WTC11 (cell line): ENCODE measurements around the gene TM9SF3. TPM values are rescaled to one million over a fixed set of nuclear protein-coding genes. Genes with fewer than 3 reads are reported as not detected.

Experiments used
- ATAC-seq: fragments of 200-7000 bp; cut with Tn5 transposase; 2 replicates; pipeline ENCODE4 v1.10.0; 2021; ENCODE audit warnings: mild to moderate bottlenecking, moderate library complexity
- CTCF ChIA-PET: fragments of 300-600 bp; sonication (Branson Sonifier 250); formaldehyde crosslinking; loops from one replicate; lab custom pipeline; 2021; ENCODE audit warnings: antibody characterized with exemption; lab: Charles Lee
- POLR2A ChIA-PET: fragments of 350-600 bp; sonication (Branson Sonifier 250); formaldehyde crosslinking; loops from one replicate; lab custom pipeline; 2021; ENCODE audit warnings: antibody characterized with exemption; lab: Charles Lee
- DNase-seq: peaks from one replicate; pipeline ENCODE4 v3.0.0; 2021; ENCODE audit warnings: low spot score
- H3K27ac Mint-ChIP-seq: 2 replicates; pipeline ENCODE4 v1.8.0; 2021; ENCODE audit warnings: mixed read lengths
- H3K27me3 Mint-ChIP-seq: 2 replicates; pipeline ENCODE4 v1.8.0; 2021; ENCODE audit warnings: low read depth, mild to moderate bottlenecking, moderate library complexity, mixed read lengths
- H3K36me3 Mint-ChIP-seq: 2 replicates; pipeline ENCODE4 v1.8.0; 2021; ENCODE audit warnings: mixed read lengths
- H3K4me1 Mint-ChIP-seq: 2 replicates; pipeline ENCODE4 v1.8.0; 2022; ENCODE audit warnings: mixed read lengths
- H3K4me3 Mint-ChIP-seq: 2 replicates; pipeline ENCODE4 v1.8.0; 2021; ENCODE audit warnings: mild to moderate bottlenecking, moderate library complexity, mixed read lengths
- H3K9me3 Mint-ChIP-seq: 2 replicates; pipeline ENCODE4 v1.8.0; 2021; ENCODE audit warnings: mixed read lengths
- ARID4B ChIP-seq: sonication (generic); formaldehyde crosslinking; IDR thresholded peaks from 2 replicates; pipeline ENCODE4 v1.8.0; 2023; ENCODE audit warnings: missing genetic modification reagents, mild to moderate bottlenecking, borderline replicate concordance
- CREM ChIP-seq: sonication (generic); formaldehyde crosslinking; IDR thresholded peaks from 2 replicates; pipeline ENCODE4 v1.8.1; 2022; ENCODE audit warnings: mild to moderate bottlenecking, missing genetic modification reagents, moderate library complexity
- E2F1 ChIP-seq: sonication (generic); formaldehyde crosslinking; IDR thresholded peaks from 2 replicates; pipeline ENCODE4 v1.8.0; 2022; ENCODE audit warnings: mild to moderate bottlenecking, missing genetic modification reagents
- ELF4 ChIP-seq: sonication (generic); formaldehyde crosslinking; IDR thresholded peaks from 2 replicates; pipeline ENCODE4 v1.8.1; 2022; ENCODE audit warnings: low read depth, mild to moderate bottlenecking, moderate library complexity, missing genetic modification reagents
- IRF2 ChIP-seq: sonication (generic); formaldehyde crosslinking; IDR thresholded peaks from 2 replicates; pipeline ENCODE4 v1.8.0; 2022; ENCODE audit warnings: low read depth, missing genetic modification reagents, borderline replicate concordance
- JAZF1 ChIP-seq: fragments of 250-450 bp; sonication (Bioruptor Pico); IDR thresholded peaks from 2 replicates; pipeline ENCODE4 v1.9.0; 2021; ENCODE audit warnings: moderate library complexity, mild to moderate bottlenecking, inconsistent platforms
- JUN ChIP-seq: sonication (generic); formaldehyde crosslinking; IDR thresholded peaks from 2 replicates; pipeline ENCODE4 v1.8.0; 2023; ENCODE audit warnings: mild to moderate bottlenecking, missing genetic modification reagents
- NFATC4 ChIP-seq: fragments of 250-450 bp; sonication (Bioruptor Pico); IDR thresholded peaks from 2 replicates; pipeline ENCODE4 v1.9.0; 2021; ENCODE audit warnings: mild to moderate bottlenecking
- NR3C1 ChIP-seq: sonication (generic); formaldehyde crosslinking; conservative IDR thresholded peaks from 2 replicates; pipeline ENCODE4 v1.8.1; 2023; ENCODE audit warnings: low read depth, mild to moderate bottlenecking, missing genetic modification reagents
- OVOL2 ChIP-seq: fragments of 250-450 bp; sonication (Bioruptor Pico); IDR thresholded peaks from 2 replicates; pipeline ENCODE4 v1.9.0; 2021; ENCODE audit warnings: mild to moderate bottlenecking, borderline replicate concordance
- TCF7 ChIP-seq: sonication (generic); formaldehyde crosslinking; IDR thresholded peaks from 2 replicates; pipeline ENCODE4 v1.8.0; 2022; ENCODE audit warnings: mild to moderate bottlenecking, low read depth, missing genetic modification reagents, moderate library complexity
- TEAD1 ChIP-seq: sonication (generic); formaldehyde crosslinking; IDR thresholded peaks from 2 replicates; pipeline ENCODE4 v1.8.0; 2022; ENCODE audit warnings: mild to moderate bottlenecking, missing genetic modification reagents
- USF1 ChIP-seq: sonication (generic); formaldehyde crosslinking; IDR thresholded peaks from 2 replicates; pipeline ENCODE4 v1.8.0; 2022; ENCODE audit warnings: mild to moderate bottlenecking, missing genetic modification reagents
- ZBTB21 ChIP-seq: sonication (generic); formaldehyde crosslinking; IDR thresholded peaks from 2 replicates; pipeline ENCODE4 v1.8.1; 2023; ENCODE audit warnings: mild to moderate bottlenecking, missing genetic modification reagents, borderline replicate concordance
- ZBTB43 ChIP-seq: sonication (generic); formaldehyde crosslinking; IDR thresholded peaks from 2 replicates; pipeline ENCODE4 v1.8.1; 2023; ENCODE audit warnings: mild to moderate bottlenecking, missing genetic modification reagents
- ZNF416 ChIP-seq: fragments of 250-450 bp; sonication (Bioruptor Pico); IDR thresholded peaks from 2 replicates; pipeline ENCODE4 v1.9.0; 2021; ENCODE audit warnings: mild to moderate bottlenecking, inconsistent platforms
- ZNF423 ChIP-seq: fragments of 250-450 bp; sonication (Bioruptor Pico); IDR thresholded peaks from 2 replicates; pipeline ENCODE4 v2.1.2; 2022; ENCODE audit warnings: mild to moderate bottlenecking, moderate library complexity
- total RNA-seq: library from RNA; stranded (reverse); gene quantifications from 3 replicates; pipeline ENCODE4 v1.2.3, GENCODE V29; 2021
- TF ChIP-seq, protein P1 (sequence below): sonication (generic); formaldehyde crosslinking; IDR thresholded peaks from 2 replicates; pipeline ENCODE4 v1.8.1; 2022; ENCODE audit warnings: mild to moderate bottlenecking, moderate library complexity, missing genetic modification reagents
- TF ChIP-seq, protein P2 (sequence below): sonication (generic); formaldehyde crosslinking; IDR thresholded peaks from 2 replicates; pipeline ENCODE4 v1.8.0; 2022; ENCODE audit warnings: missing genetic modification reagents
- TF ChIP-seq, protein P3 (sequence below): sonication (generic); formaldehyde crosslinking; IDR thresholded peaks from 2 replicates; pipeline ENCODE4 v1.8.1; 2023; ENCODE audit warnings: mild to moderate bottlenecking, missing genetic modification reagents

The TM9SF3 gene
- total RNA-seq, 1 experiment from 2014 or later: 116 TPM

GRCh38 chr10:96618653-96619052, 31.8 kb upstream of the TM9SF3 start:
- ChIA-PET POLR2A (no interaction called here), CTCF (no interaction called here)
- no peak for DNase-seq
- Mint-ChIP-seq H3K27ac (no peak overlapping the region), H3K36me3 (no peaks in the 10 kb centered on the region), H3K4me3 (no peak overlapping the region), H3K27me3 (no peaks in the 10 kb centered on the region; the same call in 1 of the 2 replicates), H3K9me3 (no peaks in the 10 kb centered on the region), H3K4me1 (peaks cover 7% of the 10 kb centered on the region)
- ATAC-seq: no peak
- TF ChIP-seq IRF2 (CRISPR knock-in tag) (no peak), ZNF416 (no peak), TCF7 (CRISPR knock-in tag) (no peak)

DNA sequence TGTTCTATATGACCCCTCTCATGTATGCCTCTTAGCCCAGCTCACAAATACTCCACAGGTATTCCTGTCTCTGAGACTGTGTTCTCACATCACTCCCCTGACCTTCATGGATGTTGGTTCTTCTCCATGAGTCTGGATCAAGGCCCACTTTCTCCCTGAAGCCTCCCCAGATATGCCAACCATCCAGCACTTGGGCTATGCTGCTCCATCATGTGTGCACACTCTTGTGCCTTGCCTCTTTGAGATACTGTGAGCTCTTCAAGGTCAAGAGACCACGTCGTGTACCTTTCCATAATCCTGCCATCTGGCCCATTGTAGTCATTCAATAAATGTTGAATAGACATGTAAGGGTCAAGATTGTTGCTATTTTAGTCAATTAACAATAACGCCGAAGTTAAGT, 30.1 kb upstream of the TM9SF3 start:
- POLR2A ChIA-PET: no interaction called here

More for the DNA sequence above, 30.1 kb upstream of the TM9SF3 start:
- CTCF ChIA-PET: no interaction called here
- no peak overlapping the region for H3K27ac Mint-ChIP-seq
- no peaks in the 10 kb centered on the region; the same call in 1 of the 2 replicates for H3K27me3 Mint-ChIP-seq
- no peaks in the 10 kb centered on the region for H3K36me3 Mint-ChIP-seq
- peaks cover 7% of the 10 kb centered on the region for H3K4me1 Mint-ChIP-seq
- ATAC-seq: no peak
- no peak overlapping the region for H3K4me3 Mint-ChIP-seq
- TF ChIP-seq ELF4: no peak
- TF ChIP-seq JUN: no peak
- no peak for TF ChIP-seq E2F1
- TF ChIP-seq OVOL2: no peak
- no peak for TF ChIP-seq CREM
- TF ChIP-seq USF1: no peak
- TF ChIP-seq, protein P1, sequence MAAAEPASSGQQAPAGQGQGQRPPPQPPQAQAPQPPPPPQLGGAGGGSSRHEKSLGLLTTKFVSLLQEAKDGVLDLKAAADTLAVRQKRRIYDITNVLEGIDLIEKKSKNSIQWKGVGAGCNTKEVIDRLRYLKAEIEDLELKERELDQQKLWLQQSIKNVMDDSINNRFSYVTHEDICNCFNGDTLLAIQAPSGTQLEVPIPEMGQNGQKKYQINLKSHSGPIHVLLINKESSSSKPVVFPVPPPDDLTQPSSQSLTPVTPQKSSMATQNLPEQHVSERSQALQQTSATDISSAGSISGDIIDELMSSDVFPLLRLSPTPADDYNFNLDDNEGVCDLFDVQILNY (CRISPR knock-in tag): no peak
- no peak for TF ChIP-seq NR3C1
- no peak for TF ChIP-seq ZBTB21 (CRISPR knock-in tag)
- TF ChIP-seq, protein P2, sequence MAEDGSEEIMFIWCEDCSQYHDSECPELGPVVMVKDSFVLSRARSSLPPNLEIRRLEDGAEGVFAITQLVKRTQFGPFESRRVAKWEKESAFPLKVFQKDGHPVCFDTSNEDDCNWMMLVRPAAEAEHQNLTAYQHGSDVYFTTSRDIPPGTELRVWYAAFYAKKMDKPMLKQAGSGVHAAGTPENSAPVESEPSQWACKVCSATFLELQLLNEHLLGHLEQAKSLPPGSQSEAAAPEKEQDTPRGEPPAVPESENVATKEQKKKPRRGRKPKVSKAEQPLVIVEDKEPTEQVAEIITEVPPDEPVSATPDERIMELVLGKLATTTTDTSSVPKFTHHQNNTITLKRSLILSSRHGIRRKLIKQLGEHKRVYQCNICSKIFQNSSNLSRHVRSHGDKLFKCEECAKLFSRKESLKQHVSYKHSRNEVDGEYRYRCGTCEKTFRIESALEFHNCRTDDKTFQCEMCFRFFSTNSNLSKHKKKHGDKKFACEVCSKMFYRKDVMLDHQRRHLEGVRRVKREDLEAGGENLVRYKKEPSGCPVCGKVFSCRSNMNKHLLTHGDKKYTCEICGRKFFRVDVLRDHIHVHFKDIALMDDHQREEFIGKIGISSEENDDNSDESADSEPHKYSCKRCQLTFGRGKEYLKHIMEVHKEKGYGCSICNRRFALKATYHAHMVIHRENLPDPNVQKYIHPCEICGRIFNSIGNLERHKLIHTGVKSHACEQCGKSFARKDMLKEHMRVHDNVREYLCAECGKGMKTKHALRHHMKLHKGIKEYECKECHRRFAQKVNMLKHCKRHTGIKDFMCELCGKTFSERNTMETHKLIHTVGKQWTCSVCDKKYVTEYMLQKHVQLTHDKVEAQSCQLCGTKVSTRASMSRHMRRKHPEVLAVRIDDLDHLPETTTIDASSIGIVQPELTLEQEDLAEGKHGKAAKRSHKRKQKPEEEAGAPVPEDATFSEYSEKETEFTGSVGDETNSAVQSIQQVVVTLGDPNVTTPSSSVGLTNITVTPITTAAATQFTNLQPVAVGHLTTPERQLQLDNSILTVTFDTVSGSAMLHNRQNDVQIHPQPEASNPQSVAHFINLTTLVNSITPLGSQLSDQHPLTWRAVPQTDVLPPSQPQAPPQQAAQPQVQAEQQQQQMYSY (CRISPR knock-in tag): no peak
- no peak for TF ChIP-seq ARID4B
- TF ChIP-seq NFATC4 (CRISPR knock-in tag): no peak
- TF ChIP-seq, protein P3, sequence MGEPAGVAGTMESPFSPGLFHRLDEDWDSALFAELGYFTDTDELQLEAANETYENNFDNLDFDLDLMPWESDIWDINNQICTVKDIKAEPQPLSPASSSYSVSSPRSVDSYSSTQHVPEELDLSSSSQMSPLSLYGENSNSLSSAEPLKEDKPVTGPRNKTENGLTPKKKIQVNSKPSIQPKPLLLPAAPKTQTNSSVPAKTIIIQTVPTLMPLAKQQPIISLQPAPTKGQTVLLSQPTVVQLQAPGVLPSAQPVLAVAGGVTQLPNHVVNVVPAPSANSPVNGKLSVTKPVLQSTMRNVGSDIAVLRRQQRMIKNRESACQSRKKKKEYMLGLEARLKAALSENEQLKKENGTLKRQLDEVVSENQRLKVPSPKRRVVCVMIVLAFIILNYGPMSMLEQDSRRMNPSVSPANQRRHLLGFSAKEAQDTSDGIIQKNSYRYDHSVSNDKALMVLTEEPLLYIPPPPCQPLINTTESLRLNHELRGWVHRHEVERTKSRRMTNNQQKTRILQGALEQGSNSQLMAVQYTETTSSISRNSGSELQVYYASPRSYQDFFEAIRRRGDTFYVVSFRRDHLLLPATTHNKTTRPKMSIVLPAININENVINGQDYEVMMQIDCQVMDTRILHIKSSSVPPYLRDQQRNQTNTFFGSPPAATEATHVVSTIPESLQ (CRISPR knock-in tag): no peak
- no peak for TF ChIP-seq TEAD1 (CRISPR knock-in tag)
- TF ChIP-seq ZNF423: no peak
- no peak for TF ChIP-seq ZBTB43 (CRISPR knock-in tag)
- no peak for TF ChIP-seq JAZF1 (CRISPR knock-in tag)
- TF ChIP-seq IRF2 (CRISPR knock-in tag): no peak
- DNase-seq: no peak
- H3K9me3 Mint-ChIP-seq: no peaks in the 10 kb centered on the region
